ENCODE results near the gene KCNIP3.

GRCh38 chr2:95384854-95385569 is 87.9 kb downstream of the KCNIP3 start:
- TF ChIP-seq POLR2A (IDR thresholded peaks at IDR 0.05) (no peak), CTCF (IDR thresholded peaks at IDR 0.05 in 8 of 11, conservative IDR thresholded peaks at IDR 0.05 in 3 of 11) (no peak)
